ENCODE measurements around the gene ABCC11.

Gene ABCC11

DNA sequence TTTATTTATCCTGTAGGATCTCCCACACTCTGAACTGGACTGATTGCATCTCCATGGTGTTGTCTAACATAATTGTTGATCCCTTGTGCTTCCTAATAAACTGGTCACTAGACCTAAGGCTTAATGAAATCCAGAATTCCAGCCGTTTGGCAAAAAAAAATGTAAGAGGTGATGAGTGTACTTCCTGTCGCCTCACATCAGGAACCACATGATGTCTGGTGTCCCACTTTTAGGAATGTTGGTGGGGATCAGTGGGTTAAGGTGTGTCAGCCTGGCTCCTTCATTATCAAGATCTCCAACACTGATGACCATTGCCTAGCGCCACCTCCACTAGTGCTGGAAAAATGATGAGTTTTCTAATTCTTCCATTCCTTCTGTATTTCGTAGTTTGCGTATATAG is 21.9 kb downstream of the ABCC11 start:
- Histone ChIP-seq H3K27ac (no peak overlapping the region), H3K9me3 (ENCODE audit: low read depth, low read length) (no peaks in the 10 kb centered on the region), H3K36me3 (ENCODE audit: insufficient read depth, low read length) (no peaks in the 10 kb centered on the region), H3K9ac (ENCODE audit: insufficient read length) (no peak overlapping the region), H3K4me3 (no peak overlapping the region)
- DNase-seq (ENCODE audit: low read depth, low spot score): no peak
- TF ChIP-seq FOXP2 (optimal IDR thresholded peaks at IDR 0.05; ENCODE audit: control extremely low read depth, extremely low read length, insufficient read depth) (no peak), POLR2AphosphoS5 (IDR thresholded peaks at IDR 0.05; ENCODE audit: borderline replicate concordance, low read depth, low read length) (no peak), EZH2 (IDR thresholded peaks at IDR 0.05) (no peak)

DNA sequence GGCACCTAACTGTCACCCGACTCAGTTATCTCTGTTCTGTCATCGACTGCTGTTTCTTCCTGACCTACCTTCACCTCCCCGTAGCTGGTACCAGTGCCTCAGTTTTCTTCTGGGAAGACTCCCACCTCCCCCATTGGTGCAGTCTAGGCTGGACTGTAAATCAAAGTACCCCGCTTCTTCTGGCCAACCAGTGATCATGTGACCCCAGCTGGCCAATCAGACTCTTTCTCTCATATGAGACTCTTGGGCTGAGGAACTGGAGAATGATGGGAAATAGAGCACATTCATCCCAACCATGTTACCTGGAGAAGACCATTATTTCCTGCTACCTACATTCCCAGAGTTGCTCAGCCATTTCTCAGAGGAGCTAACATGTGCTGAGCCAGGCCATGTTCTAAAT is 23.8 kb downstream of the ABCC11 start:
- Histone ChIP-seq H3K4me3 (no peak overlapping the region), H3K36me3 (ENCODE audit: insufficient read depth, low read length) (no peaks in the 10 kb centered on the region), H3K27ac (no peak overlapping the region), H3K9ac (ENCODE audit: insufficient read length) (no peak overlapping the region), H3K9me3 (ENCODE audit: low read depth, low read length) (no peaks in the 10 kb centered on the region)
- no peak for DNase-seq (ENCODE audit: low read depth, low spot score)
- no peak for TF ChIP-seq FOXP2 (optimal IDR thresholded peaks at IDR 0.05; ENCODE audit: control extremely low read depth, extremely low read length, insufficient read depth)
- TF ChIP-seq POLR2AphosphoS5 (IDR thresholded peaks at IDR 0.05; ENCODE audit: borderline replicate concordance, low read depth, low read length): no peak
- no peak for TF ChIP-seq EZH2 (IDR thresholded peaks at IDR 0.05)

DNA sequence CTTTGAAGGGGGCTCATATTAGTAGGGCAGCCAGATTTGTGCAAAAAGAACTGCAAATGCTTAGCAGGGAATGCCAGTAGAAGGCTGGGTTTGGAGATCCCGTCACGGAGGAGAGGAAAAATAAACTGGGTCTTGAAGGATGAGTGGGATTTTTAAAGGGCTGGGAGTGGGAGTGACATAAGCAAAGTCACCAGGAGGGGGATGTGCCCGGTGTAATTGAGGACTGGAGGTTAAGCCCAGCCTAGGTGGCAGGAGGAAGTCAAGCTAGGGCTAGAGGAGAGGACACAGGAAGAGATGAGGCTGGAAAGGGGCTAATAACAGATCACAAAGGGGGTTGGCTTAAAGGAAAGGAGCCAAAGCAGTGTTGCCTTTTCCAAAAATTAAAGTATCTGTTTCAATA is 26.4 kb downstream of the ABCC11 start:
- Histone ChIP-seq H3K27ac (no peak overlapping the region), H3K36me3 (ENCODE audit: insufficient read depth, low read length) (no peaks in the 10 kb centered on the region), H3K9me3 (ENCODE audit: low read depth, low read length) (no peaks in the 10 kb centered on the region), H3K4me3 (no peak overlapping the region), H3K9ac (ENCODE audit: insufficient read length) (no peak overlapping the region)
- TF ChIP-seq FOXP2 (optimal IDR thresholded peaks at IDR 0.05; ENCODE audit: control extremely low read depth, extremely low read length, insufficient read depth): no peak
- TF ChIP-seq EZH2 (IDR thresholded peaks at IDR 0.05): no peak
- TF ChIP-seq POLR2AphosphoS5 (IDR thresholded peaks at IDR 0.05; ENCODE audit: borderline replicate concordance, low read depth, low read length): no peak
- DNase-seq (ENCODE audit: low read depth, low spot score): no peak

DNA sequence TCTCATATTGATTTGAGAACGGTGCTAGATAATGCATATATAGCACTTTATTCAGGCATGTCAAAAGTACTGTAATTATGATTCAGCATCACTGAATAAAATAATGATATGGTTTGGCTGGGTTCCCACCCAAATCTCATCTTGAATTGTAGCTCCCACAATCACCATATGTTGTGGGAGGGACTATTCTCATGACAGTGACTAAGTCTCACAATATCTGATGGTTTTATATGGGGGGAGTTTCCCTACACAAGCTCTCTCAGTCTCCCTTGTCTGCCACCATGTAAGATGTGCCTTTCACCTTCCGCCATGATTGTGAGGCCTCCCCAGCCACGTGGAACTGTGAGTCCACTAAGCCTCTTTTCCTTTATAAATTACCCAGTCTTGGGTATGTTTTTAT is 28.9 kb downstream of the ABCC11 start:
- no peak for DNase-seq (ENCODE audit: low read depth, low spot score)
- Histone ChIP-seq H3K9me3 (ENCODE audit: low read depth, low read length) (no peaks in the 10 kb centered on the region), H3K4me3 (no peak overlapping the region), H3K27ac (no peak overlapping the region), H3K36me3 (ENCODE audit: insufficient read depth, low read length) (no peaks in the 10 kb centered on the region), H3K9ac (ENCODE audit: insufficient read length) (no peak overlapping the region)
- TF ChIP-seq FOXP2 (optimal IDR thresholded peaks at IDR 0.05; ENCODE audit: control extremely low read depth, extremely low read length, insufficient read depth): no peak
- no peak for TF ChIP-seq EZH2 (IDR thresholded peaks at IDR 0.05)

DNA sequence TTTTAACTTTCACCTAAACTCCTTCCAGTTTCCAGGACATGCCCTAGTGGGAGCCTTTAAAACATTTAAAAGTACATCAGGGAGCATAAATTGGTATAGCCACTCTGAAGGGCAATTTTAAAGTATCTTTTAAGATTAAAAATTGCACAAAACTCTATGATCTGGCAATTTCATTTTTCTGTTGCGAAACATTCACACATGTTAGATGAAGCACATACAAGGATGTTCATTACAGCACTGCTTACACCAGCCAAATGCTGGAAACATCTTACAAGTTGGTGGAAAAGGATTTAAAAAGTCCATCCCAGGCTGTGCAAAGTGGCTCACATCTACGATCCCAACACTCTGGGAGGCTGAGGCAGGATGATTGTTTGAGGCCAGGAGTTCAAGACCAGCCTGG is 29.6 kb downstream of the ABCC11 start:
- DNase-seq (ENCODE audit: low read depth, low spot score): no peak
- no peak overlapping the region for H3K4me3 ChIP-seq
- H3K9me3 ChIP-seq (ENCODE audit: low read depth, low read length): no peaks in the 10 kb centered on the region
- no peak overlapping the region for H3K9ac ChIP-seq (ENCODE audit: insufficient read length)
- no peaks in the 10 kb centered on the region for H3K36me3 ChIP-seq (ENCODE audit: insufficient read depth, low read length)
- TF ChIP-seq FOXP2 (optimal IDR thresholded peaks at IDR 0.05; ENCODE audit: control extremely low read depth, extremely low read length, insufficient read depth): no peak
- no peak for TF ChIP-seq EZH2 (IDR thresholded peaks at IDR 0.05)
- TF ChIP-seq POLR2AphosphoS5 (IDR thresholded peaks at IDR 0.05; ENCODE audit: borderline replicate concordance, low read depth, low read length): no peak
- no peak overlapping the region for H3K27ac ChIP-seq

DNA sequence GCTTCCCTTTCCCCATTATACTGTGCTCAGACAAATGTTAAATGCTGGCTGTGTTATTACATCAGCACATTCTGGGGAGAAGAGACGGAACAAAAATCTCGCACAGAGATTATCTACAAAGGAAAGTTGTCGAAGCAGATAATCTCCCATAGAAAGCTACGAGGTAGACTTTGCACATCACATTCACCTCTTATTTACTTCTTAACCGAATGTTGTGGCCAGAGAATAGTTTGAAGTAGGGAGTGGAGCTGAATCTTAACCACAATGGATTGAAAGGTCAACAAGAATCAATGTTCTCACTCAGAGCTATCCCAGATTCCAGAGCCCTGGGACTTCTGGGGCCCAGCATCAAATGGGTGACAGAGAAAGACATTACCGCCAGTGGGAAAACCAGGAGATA is 31.6 kb downstream of the ABCC11 start:
- TF ChIP-seq EZH2 (IDR thresholded peaks at IDR 0.05) (no peak), POLR2AphosphoS5 (IDR thresholded peaks at IDR 0.05; ENCODE audit: borderline replicate concordance, low read depth, low read length) (no peak), FOXP2 (optimal IDR thresholded peaks at IDR 0.05; ENCODE audit: control extremely low read depth, extremely low read length, insufficient read depth) (no peak)

DNA sequence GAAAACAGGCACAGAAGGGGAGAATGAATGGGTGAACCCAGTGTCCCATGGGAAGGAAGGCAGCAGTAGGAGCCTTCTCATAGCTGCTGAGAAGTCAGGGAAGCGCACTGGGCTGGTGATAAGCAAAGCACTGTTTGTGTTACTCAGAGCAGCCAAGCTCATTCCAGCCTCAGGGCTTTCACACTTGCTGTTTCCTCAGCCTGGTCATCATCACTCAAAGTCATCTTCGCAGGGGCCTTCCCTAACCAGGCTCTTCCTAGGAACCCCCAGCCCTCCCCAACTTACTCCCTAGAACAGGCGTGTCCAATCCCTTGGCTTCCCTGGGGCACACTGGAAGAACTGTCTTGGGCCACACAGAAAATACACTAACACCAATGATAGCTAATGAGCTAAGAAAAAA is 35.3 kb downstream of the ABCC11 start:
- no peak overlapping the region for H3K9ac ChIP-seq (ENCODE audit: insufficient read length)
- no peaks in the 10 kb centered on the region for H3K9me3 ChIP-seq (ENCODE audit: low read depth, low read length)
- TF ChIP-seq POLR2AphosphoS5 (IDR thresholded peaks at IDR 0.05; ENCODE audit: borderline replicate concordance, low read depth, low read length): no peak
- H3K27ac ChIP-seq: no peak overlapping the region
- H3K4me3 ChIP-seq: no peak overlapping the region
- H3K36me3 ChIP-seq (ENCODE audit: insufficient read depth, low read length): no peaks in the 10 kb centered on the region
- DNase-seq (ENCODE audit: low read depth, low spot score): no peak

More for the DNA sequence above, 31.6 kb downstream of the ABCC11 start:
- Histone ChIP-seq H3K9ac (ENCODE audit: insufficient read length) (no peak overlapping the region), H3K4me3 (no peak overlapping the region), H3K36me3 (ENCODE audit: insufficient read depth, low read length) (no peaks in the 10 kb centered on the region), H3K9me3 (ENCODE audit: low read depth, low read length) (no peaks in the 10 kb centered on the region), H3K27ac (no peak overlapping the region)
- DNase-seq (ENCODE audit: low read depth, low spot score): no peak

DNA sequence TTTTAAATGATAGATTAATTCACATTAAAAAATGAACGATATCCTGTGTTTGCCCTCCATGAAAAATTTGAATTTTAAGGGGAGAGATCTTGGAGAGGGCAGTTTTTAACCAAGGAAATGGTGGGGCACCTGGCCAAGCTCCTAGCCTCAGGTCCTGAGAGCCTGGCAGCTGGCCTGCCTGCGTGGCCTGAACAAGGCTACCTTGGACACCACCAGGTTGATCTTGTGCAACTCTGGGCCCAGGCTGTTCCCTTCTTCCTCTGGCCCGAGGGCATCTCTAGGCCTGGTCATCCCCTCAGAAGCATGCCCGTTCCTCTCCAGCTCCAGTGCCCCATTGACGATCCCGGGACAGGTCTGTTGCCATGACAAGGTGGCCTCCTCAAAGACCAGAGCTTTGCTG is 36.6 kb downstream of the ABCC11 start:
- Histone ChIP-seq H3K9me3 (ENCODE audit: low read depth, low read length) (no peaks in the 10 kb centered on the region), H3K27ac (no peak overlapping the region), H3K36me3 (ENCODE audit: insufficient read depth, low read length) (no peaks in the 10 kb centered on the region), H3K9ac (ENCODE audit: insufficient read length) (no peak overlapping the region), H3K4me3 (no peak overlapping the region)
- no peak for TF ChIP-seq EZH2 (IDR thresholded peaks at IDR 0.05)
- no peak for TF ChIP-seq POLR2AphosphoS5 (IDR thresholded peaks at IDR 0.05; ENCODE audit: borderline replicate concordance, low read depth, low read length)
- TF ChIP-seq FOXP2 (optimal IDR thresholded peaks at IDR 0.05; ENCODE audit: control extremely low read depth, extremely low read length, insufficient read depth): no peak
- DNase-seq (ENCODE audit: low read depth, low spot score): no peak

DNA sequence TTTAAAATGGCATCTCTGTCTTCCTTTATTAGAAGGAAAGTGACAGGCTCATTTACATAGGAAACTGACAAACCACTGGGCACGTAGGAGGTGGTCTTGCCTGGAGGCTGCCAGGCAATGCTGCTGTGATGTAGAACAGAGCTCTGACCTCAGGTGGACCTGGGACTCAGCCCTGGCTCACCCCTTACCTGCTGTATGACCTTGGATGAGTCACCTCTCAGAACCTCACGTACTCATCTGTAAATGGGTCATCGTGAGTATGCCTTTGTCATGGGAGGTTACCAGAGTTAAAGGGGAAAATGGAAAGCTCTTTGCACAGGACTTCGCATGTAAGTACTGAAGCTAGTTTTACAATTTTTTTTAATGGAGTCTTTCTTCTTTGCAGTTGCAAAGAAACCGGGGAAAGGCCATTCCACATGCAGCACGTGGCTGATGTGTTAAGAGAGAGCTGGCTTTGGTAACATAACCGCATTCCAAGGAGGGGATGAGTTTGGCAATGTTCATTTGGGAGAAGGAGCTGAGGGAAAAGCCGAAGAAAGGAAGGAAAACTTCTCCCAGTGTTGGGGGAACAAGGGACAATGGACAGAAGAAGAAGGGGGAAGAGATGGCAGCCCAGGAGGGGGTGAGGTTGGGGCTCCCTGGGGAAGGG is 40.6 kb downstream of the ABCC11 start:
- H3K36me3 ChIP-seq (ENCODE audit: insufficient read depth, low read length): no peaks in the 10 kb centered on the region
- H3K27ac ChIP-seq: no peak overlapping the region
- no peak for DNase-seq (ENCODE audit: low read depth, low spot score)
- H3K9me3 ChIP-seq (ENCODE audit: low read depth, low read length): no peaks in the 10 kb centered on the region
- no peak for TF ChIP-seq POLR2AphosphoS5 (IDR thresholded peaks at IDR 0.05; ENCODE audit: borderline replicate concordance, low read depth, low read length)
- no peak for TF ChIP-seq FOXP2 (optimal IDR thresholded peaks at IDR 0.05; ENCODE audit: control extremely low read depth, extremely low read length, insufficient read depth)
- no peak for TF ChIP-seq EZH2 (IDR thresholded peaks at IDR 0.05)
- H3K9ac ChIP-seq (ENCODE audit: insufficient read length): no peak overlapping the region
- H3K4me3 ChIP-seq: no peak overlapping the region
